NCI-H524 (cell line): ENCODE data around the gene BMF.
A peak's percentile ranks its signal among the peaks of the same experiment; 100 is the strongest.
"Not testable (repeated sequence)": the region's sequence is repeated elsewhere in the genome, so short reads cannot be mapped to it uniquely, and the experiment has no call there.

ENCODE experiments used
- DNase-seq, 2 experiments: peaks; one replicate each; lab custom pipeline; 2025; lab: John Stamatoyannopoulos, UW

Gene BMF

GRCh38 chr15:40128766-40129660 lies 20.3 kb upstream of the BMF start:
- DNase-seq: no peak

DNA sequence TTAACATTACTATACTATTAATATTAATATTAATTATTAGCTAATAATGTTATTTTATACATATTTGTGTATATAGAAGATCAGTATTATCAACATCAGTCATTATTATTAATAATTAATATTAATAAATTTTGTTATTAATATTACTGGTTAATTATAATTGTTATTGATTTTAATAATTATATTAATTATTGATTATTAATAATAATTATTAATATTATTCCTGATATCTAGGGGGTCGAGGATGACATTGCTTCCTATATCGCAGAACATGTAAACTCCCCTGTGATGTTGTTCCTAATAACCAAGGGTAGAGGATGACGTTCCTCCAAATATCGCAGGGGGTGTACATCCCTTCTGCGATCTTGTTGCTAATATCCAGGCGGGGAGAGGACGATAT lies 17.3 kb upstream of the BMF start:
- no peak for DNase-seq

- DNase-seq: not testable (repeated sequence)
Observed at GRCh38 chr15:40124807-40125285, 16.2 kb upstream of the BMF start.

GRCh38 chr15:40124333-40124732 lies 15.7 kb upstream of the BMF start:
- not testable (repeated sequence) for DNase-seq

- DNase-seq: not testable (repeated sequence)
Observed at GRCh38 chr15:40123863-40124262, 15.2 kb upstream of the BMF start.

GRCh38 chr15:40122989-40123388 lies 14.3 kb upstream of the BMF start:
- peak in 1 of 2 experiments; percentile 12 for DNase-seq

DNA sequence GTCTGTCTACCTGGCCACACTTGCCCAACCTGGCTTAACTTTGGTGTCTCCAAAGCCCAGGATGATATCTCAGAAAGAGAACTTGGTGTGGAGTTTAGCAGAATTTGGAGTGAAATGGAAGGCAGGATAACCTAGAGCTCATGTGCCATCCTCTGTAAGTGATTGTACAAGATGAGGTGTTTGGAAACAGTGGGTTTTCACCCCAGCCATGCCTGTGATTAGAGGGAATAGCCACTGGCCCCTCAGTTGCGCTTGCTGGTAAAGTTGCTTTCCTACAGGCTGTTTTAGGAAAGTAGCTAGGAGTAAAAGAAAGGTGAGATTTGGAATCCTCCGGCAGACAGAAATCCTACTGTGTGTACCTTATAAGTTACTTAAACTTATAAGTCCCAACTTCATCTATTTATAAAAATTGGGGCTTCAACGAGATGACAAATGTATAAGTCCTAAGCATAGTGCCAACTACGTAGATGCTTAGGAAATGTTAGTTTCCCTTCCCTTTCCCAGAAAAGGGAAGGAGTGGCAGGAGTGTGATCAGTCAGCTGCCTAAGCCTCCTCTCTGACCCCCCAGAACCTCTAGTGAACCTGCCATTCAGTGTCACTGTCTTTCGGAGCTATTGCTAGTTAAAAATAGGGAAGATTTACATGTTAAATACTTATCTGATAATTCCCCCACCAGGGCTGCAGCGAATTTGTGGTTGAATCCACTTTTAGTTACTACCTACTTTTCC lies 13.4 kb upstream of the BMF start:
- no peak for DNase-seq

GRCh38 chr15:40118473-40118872 lies 9.8 kb upstream of the BMF start:
- no peak for DNase-seq

- no peak for DNase-seq
Observed at GRCh38 chr15:40115670-40116093, 7.0 kb upstream of the BMF start.

DNA sequence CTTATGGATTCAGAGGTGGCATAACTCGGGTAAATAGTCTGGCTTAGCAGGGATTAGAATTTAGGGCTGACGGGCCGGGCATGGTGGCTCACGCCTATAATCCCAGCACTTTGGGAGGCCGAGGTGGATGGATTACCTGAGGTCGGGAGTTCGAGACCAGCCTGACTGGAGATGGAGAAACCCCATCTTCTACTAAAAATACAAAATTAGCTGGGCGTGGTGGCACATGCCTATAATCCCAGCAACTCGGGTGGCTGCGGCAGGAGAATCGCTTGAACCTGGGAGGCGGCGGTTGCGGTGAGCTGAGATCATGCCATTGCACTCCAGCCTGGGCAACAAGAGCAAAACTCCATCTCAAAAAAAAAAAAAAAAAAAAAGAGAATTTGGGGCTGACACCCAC lies 6.4 kb upstream of the BMF start:
- DNase-seq: not testable (repeated sequence)

DNA sequence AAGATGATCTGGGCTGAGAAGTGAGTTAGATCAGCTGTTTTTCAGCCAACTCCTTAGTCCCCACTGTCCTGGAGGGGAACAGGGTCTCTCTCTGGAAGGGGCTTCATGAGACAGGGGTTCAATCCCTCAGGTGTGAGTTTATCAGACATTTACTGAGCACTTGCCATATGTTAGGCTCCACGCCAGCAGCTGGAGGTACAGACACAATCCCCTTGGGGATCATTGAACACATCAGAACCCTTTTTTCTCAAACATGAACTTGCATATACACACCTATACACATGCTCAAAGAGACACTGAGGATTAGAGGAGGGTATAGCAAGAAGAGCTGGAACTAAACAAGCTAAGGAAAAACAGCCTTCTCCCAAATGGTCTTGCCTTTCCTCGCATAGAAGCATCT lies 5.5 kb upstream of the BMF start:
- DNase-seq: peak; percentile 10 to 81

- no peak for DNase-seq
Observed at GRCh38 chr15:40112789-40113188, 4.1 kb upstream of the BMF start.

DNA sequence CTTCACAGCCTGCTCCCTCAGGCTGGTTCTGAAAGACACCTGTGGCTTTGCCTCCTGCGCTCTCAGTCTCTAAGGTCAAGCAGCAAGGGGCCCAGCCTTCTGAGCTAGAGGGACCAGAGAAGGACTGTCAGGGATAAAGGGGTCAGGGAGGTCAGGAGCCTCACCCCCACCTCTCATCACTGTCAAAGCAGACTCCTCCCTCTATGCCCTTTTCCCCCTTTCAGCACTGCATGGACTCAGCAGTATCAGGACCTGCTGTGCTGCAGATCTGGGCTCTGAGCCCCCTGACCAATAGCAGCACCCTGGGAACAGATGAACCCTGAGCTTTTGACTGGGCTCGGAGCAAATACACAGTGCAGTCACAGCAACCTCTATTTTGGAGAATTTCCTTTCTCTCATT lies 3.2 kb upstream of the BMF start:
- no peak for DNase-seq

- DNase-seq: no peak
Observed at GRCh38 chr15:40110866-40111550, 2.3 kb upstream of the BMF start.

GRCh38 chr15:40108061-40108854 lies 421 bp downstream of the BMF start:
- peak in 1 of 2 experiments; percentile 48 for DNase-seq

- no peak for DNase-seq
Observed at GRCh38 chr15:40106203-40107161, 2.2 kb downstream of the BMF start.

DNA sequence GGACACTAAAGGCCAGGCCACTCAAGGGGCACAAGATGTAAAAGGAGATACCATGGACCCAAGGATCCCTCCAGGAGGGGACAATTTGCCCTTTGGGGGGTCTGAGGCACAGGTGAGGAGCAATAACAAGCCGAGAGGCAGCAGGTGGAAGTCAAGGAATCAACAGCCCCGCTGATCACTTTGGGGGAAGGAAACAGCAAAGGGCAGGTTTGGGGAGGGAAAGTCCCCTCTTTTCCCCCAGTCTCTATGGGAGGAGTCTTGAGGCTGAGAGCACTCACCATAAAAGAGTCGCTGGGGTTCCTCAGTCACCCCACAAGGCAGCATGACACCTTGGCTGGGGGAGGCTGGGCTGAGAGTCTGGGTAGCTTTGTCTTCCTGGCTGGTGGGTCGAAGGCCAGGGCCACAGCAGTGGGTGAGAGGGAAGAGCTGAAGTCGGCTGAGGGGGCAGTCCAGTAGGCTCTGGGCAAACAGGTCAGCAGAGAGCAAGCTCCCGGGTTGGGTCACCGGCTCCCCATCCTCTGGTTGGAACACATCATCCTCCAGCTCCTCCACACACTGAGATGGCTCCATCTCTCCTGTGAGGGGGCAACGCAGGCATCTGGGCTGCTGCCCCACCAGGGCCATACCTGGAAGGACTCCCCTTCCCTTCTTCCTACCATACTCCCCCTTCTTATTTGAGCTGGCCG lies 3.0 kb downstream of the BMF start:
- no peak for DNase-seq

DNA sequence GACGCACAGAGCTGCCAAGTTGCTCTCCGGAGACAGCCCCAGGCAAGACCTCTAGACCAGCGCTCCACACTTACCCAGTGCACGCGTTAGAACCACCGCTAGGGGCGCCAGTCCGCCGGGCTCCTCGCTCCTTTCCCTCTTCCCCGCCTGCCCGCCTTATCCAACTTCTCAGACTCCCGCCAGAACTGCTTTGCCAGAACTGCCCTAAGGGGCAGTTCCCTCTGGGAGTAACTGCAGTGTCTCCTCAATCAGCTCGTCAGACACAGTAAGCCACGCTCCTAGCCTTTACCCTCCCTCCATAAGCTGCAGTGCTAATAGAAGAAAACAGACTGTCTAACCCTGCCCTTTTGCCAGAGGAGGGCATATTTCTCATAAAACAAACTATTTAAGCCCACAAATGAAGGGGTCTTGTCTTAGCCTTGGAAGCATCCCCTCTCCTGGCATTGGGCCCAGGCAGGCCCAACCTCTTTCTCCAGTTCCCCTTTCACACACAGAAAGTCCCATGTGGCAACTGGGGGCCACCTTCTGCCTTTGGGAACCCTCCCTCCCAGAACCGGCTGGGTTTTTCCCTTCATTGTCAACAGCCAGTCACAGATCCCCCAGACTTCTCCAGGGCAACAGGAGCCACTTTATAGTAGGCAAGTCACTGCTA lies 3.7 kb downstream of the BMF start:
- DNase-seq: peak; percentile 75 to 88

DNA sequence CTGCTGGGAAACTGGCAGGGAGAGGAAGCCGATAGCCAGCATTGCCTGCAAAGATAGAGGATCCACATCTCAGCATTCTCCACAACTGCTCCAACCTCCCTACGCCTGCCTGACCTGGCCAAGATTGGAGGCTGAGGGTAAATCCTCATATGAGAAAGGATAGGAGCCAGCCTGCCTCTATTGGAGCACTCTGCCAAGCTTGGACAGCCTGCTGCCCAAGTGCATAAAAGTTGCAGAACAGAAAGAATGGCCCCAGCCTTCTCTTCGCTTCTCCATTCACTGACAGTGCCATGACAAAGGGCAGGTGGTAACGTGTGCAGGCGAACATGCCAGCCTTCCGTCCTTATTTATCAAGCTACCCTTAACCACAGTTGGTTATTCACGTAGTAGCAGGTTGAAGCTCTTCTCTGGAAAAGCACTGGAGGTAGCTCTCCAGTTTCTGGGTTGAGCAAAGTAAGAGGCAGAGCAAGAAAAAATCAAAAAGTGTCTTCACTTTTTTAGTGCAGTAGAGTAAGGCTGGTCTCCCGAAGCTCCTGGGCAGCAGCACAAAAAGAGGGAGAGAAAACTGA lies 4.3 kb downstream of the BMF start:
- DNase-seq: no peak
